Astrocyte (in vitro differentiated cells and primary cell): ENCODE measurements around the gene NME5. TPM values are rescaled to one million over a fixed set of nuclear protein-coding genes. Genes with fewer than 3 reads are reported as not detected.
A peak's percentile ranks its signal among the peaks of the same experiment; 100 is the strongest.

Experiments used
- DNase-seq: peaks from one replicate; pipeline ENCODE4 v3.0.0-alpha.2; 2010; ENCODE audit warnings: low read depth
- FAIRE-seq: peaks from 2 replicates; lab custom pipeline; 2011; peaks lifted over from hg19 to GRCh38; lab: Jason Lieb, UNC
- H2AFZ ChIP-seq: 2 replicates; pipeline ENCODE4 v1.6.0; 2012; ENCODE audit warnings: low read depth, low read length, inconsistent platforms
- H3K27ac ChIP-seq: 2 replicates; pipeline ENCODE4 v1.5.1; 2011; ENCODE audit warnings: low read depth, low read length, inconsistent platforms
- H3K27me3 ChIP-seq: 2 replicates; pipeline ENCODE4 v1.6.0; 2011; ENCODE audit warnings: low read length, inconsistent platforms; ENCODE audit not compliant: insufficient read depth
- H3K36me3 ChIP-seq: 2 replicates; pipeline ENCODE4 v1.5.1; 2011; ENCODE audit warnings: low read length, inconsistent platforms; ENCODE audit not compliant: insufficient read depth
- H3K4me1 ChIP-seq: 2 replicates; pipeline ENCODE4 v1.5.1; 2011; ENCODE audit warnings: low read length, inconsistent platforms; ENCODE audit not compliant: insufficient read depth
- H3K4me2 ChIP-seq: 2 replicates; pipeline ENCODE4 v1.6.0; 2012; ENCODE audit warnings: low read length, inconsistent platforms
- H3K4me3 ChIP-seq: 2 replicates; pipeline ENCODE4 v1.5.1; 2011; ENCODE audit warnings: low read depth, mild to moderate bottlenecking, low read length, inconsistent platforms; ENCODE audit not compliant: insufficient read depth
- H3K79me2 ChIP-seq: 2 replicates; pipeline ENCODE4 v1.6.0; 2012; ENCODE audit warnings: mild to moderate bottlenecking, low read length, inconsistent platforms; ENCODE audit not compliant: insufficient read depth
- H3K9ac ChIP-seq: 2 replicates; pipeline ENCODE4 v1.6.0; 2012; ENCODE audit warnings: mild to moderate bottlenecking, low read length, inconsistent platforms
- H3K9me3 ChIP-seq: 2 replicates; pipeline ENCODE4 v1.5.1; 2012; ENCODE audit warnings: low read depth, mild to moderate bottlenecking, low read length, inconsistent platforms; ENCODE audit not compliant: insufficient read depth
- H4K20me1 ChIP-seq: 2 replicates; pipeline ENCODE4 v1.6.0; 2012; ENCODE audit warnings: low read length, inconsistent platforms; ENCODE audit not compliant: insufficient read depth
- H3K27ac Mint-ChIP-seq: one replicate; pipeline ENCODE4 v1.8.0; 2021; ENCODE audit warnings: mild to moderate bottlenecking, mixed read lengths; ENCODE audit not compliant: unreplicated experiment
- H3K27me3 Mint-ChIP-seq: one replicate; pipeline ENCODE4 v1.8.0; 2021; ENCODE audit warnings: low read depth, mixed read lengths; ENCODE audit not compliant: unreplicated experiment
- H3K36me3 Mint-ChIP-seq: one replicate; pipeline ENCODE4 v1.8.0; 2021; ENCODE audit warnings: low read depth, mixed read lengths; ENCODE audit not compliant: unreplicated experiment
- H3K4me1 Mint-ChIP-seq: one replicate; pipeline ENCODE4 v1.8.0; 2021; ENCODE audit warnings: low read depth, mixed read lengths; ENCODE audit not compliant: unreplicated experiment
- H3K4me3 Mint-ChIP-seq: one replicate; pipeline ENCODE4 v1.8.0; 2021; ENCODE audit warnings: mild to moderate bottlenecking, moderate library complexity, mixed read lengths; ENCODE audit not compliant: unreplicated experiment
- H3K9me3 Mint-ChIP-seq: one replicate; pipeline ENCODE4 v1.8.0; 2021; ENCODE audit warnings: mild to moderate bottlenecking, mixed read lengths; ENCODE audit not compliant: unreplicated experiment
- EZH2 ChIP-seq: IDR thresholded peaks from 2 replicates; pipeline ENCODE4 v1.6.1; 2012; ENCODE audit warnings: mild to moderate bottlenecking, low read length, inconsistent platforms; ENCODE audit not compliant: insufficient read depth
- total RNA-seq: library from RNA; stranded (reverse); gene quantifications from 2 replicates; pipeline ENCODE4 v1.2.1, GENCODE V29; 2021
- TF ChIP-seq, protein P1 (sequence below): IDR thresholded peaks from 2 replicates; pipeline ENCODE4 v1.5.1; 2011; ENCODE audit warnings: low read depth, mild to moderate bottlenecking, inconsistent platforms, low read length, moderate library complexity; ENCODE audit not compliant: insufficient read depth

Gene NME5
- total RNA-seq, 1 donor from 2014 or later, result 3.2 TPM

DNA sequence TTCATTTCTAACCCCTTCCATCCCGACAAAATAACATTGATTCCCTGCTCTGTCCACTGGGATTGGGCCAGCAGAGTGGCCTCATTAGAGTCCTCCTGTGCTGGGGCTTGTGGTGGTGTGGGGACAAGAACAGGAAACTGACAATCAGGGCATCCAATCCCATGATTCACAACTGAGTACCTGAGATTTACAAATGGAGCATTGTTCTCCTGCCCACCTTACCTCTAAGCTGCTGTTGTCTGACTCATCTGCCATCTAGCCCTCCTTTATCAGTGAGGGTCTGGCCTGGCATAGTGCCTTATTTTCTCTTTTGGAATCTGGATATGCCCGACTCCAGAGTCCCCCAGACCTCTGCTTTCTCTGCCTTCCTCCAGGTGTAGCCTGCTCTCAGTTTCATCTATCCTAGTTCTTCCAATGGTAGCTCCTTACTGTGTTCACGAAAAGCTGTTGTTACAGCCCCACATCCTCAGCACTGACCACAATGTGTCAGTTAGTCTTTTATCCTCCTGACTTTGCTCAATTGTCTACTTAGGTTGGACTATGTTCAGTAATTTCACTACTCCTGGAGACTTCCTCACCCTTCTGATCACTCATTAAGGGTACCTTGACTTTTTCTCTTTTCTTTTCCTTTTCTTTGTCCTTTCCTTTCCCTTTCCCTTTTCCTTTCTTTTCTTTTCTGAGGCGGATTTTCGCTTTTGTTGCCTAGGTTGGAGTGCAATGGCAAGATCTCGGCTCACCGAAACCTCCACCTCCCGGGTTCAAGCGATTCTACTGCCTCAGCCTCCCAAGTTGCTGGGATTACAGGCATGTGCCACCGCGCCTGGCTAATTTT lies 42.0 kb downstream of the NME5 start:
- H3K36me3 ChIP-seq, result no peaks in the 10 kb centered on the region
- H4K20me1 ChIP-seq, result no peaks in the 10 kb centered on the region
- no peaks in the 10 kb centered on the region for H3K4me1 ChIP-seq
- H3K9ac ChIP-seq, result no peak overlapping the region
- H3K27me3 ChIP-seq, result peaks cover 12% of the 10 kb centered on the region
- peaks cover 40% of the 10 kb centered on the region for H3K27me3 Mint-ChIP-seq
- TF ChIP-seq, protein P1, sequence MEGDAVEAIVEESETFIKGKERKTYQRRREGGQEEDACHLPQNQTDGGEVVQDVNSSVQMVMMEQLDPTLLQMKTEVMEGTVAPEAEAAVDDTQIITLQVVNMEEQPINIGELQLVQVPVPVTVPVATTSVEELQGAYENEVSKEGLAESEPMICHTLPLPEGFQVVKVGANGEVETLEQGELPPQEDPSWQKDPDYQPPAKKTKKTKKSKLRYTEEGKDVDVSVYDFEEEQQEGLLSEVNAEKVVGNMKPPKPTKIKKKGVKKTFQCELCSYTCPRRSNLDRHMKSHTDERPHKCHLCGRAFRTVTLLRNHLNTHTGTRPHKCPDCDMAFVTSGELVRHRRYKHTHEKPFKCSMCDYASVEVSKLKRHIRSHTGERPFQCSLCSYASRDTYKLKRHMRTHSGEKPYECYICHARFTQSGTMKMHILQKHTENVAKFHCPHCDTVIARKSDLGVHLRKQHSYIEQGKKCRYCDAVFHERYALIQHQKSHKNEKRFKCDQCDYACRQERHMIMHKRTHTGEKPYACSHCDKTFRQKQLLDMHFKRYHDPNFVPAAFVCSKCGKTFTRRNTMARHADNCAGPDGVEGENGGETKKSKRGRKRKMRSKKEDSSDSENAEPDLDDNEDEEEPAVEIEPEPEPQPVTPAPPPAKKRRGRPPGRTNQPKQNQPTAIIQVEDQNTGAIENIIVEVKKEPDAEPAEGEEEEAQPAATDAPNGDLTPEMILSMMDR, result no peak
- TF ChIP-seq EZH2, result no peak
- FAIRE-seq (no peak), DNase-seq (no peak)
- H3K4me2 ChIP-seq, result no peak overlapping the region
- H3K79me2 ChIP-seq, result no peaks in the 10 kb centered on the region
- H2AFZ ChIP-seq, result no peak overlapping the region
- H3K4me1 Mint-ChIP-seq, result peaks cover 5% of the 10 kb centered on the region
- no peak overlapping the region for H3K4me3 ChIP-seq
- H3K4me3 Mint-ChIP-seq, result no peak overlapping the region
- H3K9me3 ChIP-seq, result no peaks in the 10 kb centered on the region
- no peak overlapping the region for H3K27ac Mint-ChIP-seq
- H3K36me3 Mint-ChIP-seq, result no peaks in the 10 kb centered on the region
- no peak overlapping the region for H3K27ac ChIP-seq
- peaks cover 2% of the 10 kb centered on the region for H3K9me3 Mint-ChIP-seq

DNA sequence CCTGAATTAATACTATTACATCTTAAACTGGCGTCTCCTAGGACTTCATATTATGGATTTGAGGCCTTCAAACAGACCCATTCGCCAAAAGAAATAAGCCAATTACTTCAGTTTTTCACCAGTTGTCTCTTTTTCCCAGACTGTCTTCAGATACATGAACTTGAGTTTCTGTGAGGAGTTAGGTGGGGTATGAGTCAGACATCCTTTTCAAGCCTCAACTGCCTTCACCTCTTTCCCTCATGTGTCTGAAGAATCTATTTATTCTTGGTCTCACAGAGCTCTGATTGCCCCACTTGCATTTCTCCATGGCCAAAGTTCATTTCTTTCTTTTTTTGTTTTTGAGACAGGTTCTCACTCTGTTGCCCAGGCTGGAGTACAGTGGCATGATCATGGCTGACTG lies 42.9 kb downstream of the NME5 start:
- Histone ChIP-seq H4K20me1 (no peaks in the 10 kb centered on the region), H3K9me3 (no peaks in the 10 kb centered on the region), H3K4me1 (no peaks in the 10 kb centered on the region), H3K36me3 (no peaks in the 10 kb centered on the region), H3K4me2 (no peak overlapping the region), H3K27me3 (peaks cover 14% of the 10 kb centered on the region), H2AFZ (no peak overlapping the region), H3K9ac (no peak overlapping the region), H3K79me2 (no peaks in the 10 kb centered on the region), H3K4me3 (no peak overlapping the region), H3K27ac (no peak overlapping the region)
- DNase-seq (peak; percentile 17), FAIRE-seq (no peak)
- Mint-ChIP-seq H3K36me3 (no peaks in the 10 kb centered on the region), H3K9me3 (peaks cover 2% of the 10 kb centered on the region), H3K27me3 (peaks cover 39% of the 10 kb centered on the region), H3K4me1 (peaks cover 5% of the 10 kb centered on the region), H3K27ac (no peak overlapping the region), H3K4me3 (no peak overlapping the region)
- TF ChIP-seq, protein P1, result no peak
- no peak for TF ChIP-seq EZH2
